SH-SY5Y (cell line): ENCODE results near the gene PLEKHA7.

ENCODE experiments used
- GATA2 ChIP-seq: IDR thresholded peaks from 2 replicates; pipeline ENCODE4 v1.6.1; 2011; ENCODE audit warnings: mild to moderate bottlenecking, low read depth, low read length
- GATA3 ChIP-seq: IDR thresholded peaks from 2 replicates; pipeline ENCODE4 v1.6.1; 2011; ENCODE audit warnings: low read depth, mild to moderate bottlenecking, low read length, moderate library complexity

DNA sequence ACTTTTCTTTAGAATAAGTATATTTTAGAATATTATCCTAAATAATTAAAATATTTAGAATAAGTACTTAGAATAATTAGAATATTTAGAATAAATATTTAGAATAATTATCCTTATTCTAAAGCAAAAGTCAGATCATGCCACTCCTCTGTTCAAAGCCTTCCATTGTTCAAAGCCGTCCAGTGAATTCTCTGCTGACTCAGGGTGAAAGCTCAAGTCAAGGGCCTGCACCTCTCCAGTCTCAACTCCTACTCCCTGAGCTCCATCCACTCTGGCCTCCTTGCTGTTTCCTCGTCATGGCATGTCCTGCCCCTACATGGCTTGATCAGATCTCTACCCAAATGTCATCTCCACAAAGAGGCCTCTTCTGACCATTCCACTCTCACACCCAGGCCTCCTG lies 30.0 kb downstream of the PLEKHA7 start:
- TF ChIP-seq GATA3: no peak
- no peak for TF ChIP-seq GATA2
